ENCODE results near the gene JOSD1. TPM values are rescaled to one million over a fixed set of nuclear protein-coding genes. Genes with fewer than 3 reads are reported as not detected.

The JOSD1 gene
- total and polyA plus RNA-seq, 4 donors = 3.4 to 20.6 (median 14.7) TPM

- H3K9me3 ChIP-seq (ENCODE audit: control insufficient read depth in 4 of 4, low read length in 3 of 4) = no peaks in the 10 kb centered on the region
- peak overlapping the region; percentile 89 to 97 for H3K9ac ChIP-seq (ENCODE audit: low read depth in 1 of 2, low read length in 2 of 2)
- H3K36me3 ChIP-seq (ENCODE audit: control insufficient read depth in 4 of 4, insufficient read depth in 3 of 4, low read depth in 1 of 4, low read length in 3 of 4) = no peaks in the 10 kb centered on the region
- no peak for DNase-seq (ENCODE audit: low spot score)
- H3K27ac ChIP-seq (ENCODE audit: low read depth in 1 of 2, low read length in 2 of 2) = peak overlapping the region; percentile 90 to 98
- peak overlapping the region; percentile 65 to 83 (median 66) for H3K4me3 ChIP-seq (ENCODE audit: low read depth in 1 of 3, low read length in 3 of 3)
- H3K4me1 ChIP-seq (ENCODE audit: control insufficient read depth in 4 of 4, insufficient read depth in 4 of 4, low read length in 3 of 4) = peaks cover 8 to 45% (median 33%) of the 10 kb centered on the region in 4 donors
- no peak for TF ChIP-seq HNF4A (conservative IDR thresholded peaks at IDR 0.05)
- no peak for TF ChIP-seq GABPA (IDR thresholded peaks at IDR 0.05 in 1 of 2, conservative IDR thresholded peaks at IDR 0.05 in 1 of 2)
- TF ChIP-seq HNF4G (IDR thresholded peaks at IDR 0.05) = no peak
- TF ChIP-seq RXRA (IDR thresholded peaks at IDR 0.05) = no peak
- TF ChIP-seq RAD21 (IDR thresholded peaks at IDR 0.05) = no peak
- TF ChIP-seq FOXA2 (IDR thresholded peaks at IDR 0.05) = no peak
- no peak for TF ChIP-seq NR2F2 (IDR thresholded peaks at IDR 0.05)
- TF ChIP-seq REST (IDR thresholded peaks at IDR 0.05) = no peak
- H3K27me3 ChIP-seq (ENCODE audit: control insufficient read depth in 4 of 4, insufficient read depth in 4 of 4, low read length in 3 of 4) = no peaks in the 10 kb centered on the region
- under 1% methylated on average over 57 of the region's 57 CpGs for WGBS
These were observed 414 bp downstream of the JOSD1 start for GRCh38 chr22:38700270-38700788.

GRCh38 chr22:38699784-38700183 lies 959 bp downstream of the JOSD1 start:
- no peaks in the 10 kb centered on the region for H3K9me3 ChIP-seq (ENCODE audit: control insufficient read depth in 4 of 4, low read length in 3 of 4)
- peak overlapping the region; percentile 90 to 98 for H3K27ac ChIP-seq (ENCODE audit: low read depth in 1 of 2, low read length in 2 of 2)
- no peak for DNase-seq (ENCODE audit: low spot score)
- TF ChIP-seq REST (IDR thresholded peaks at IDR 0.05) = no peak
- TF ChIP-seq JUND (IDR thresholded peaks at IDR 0.05) = no peak
- no peak for TF ChIP-seq ATF3 (IDR thresholded peaks at IDR 0.05)
- no peak for TF ChIP-seq SP1 (IDR thresholded peaks at IDR 0.05)
- no peak for TF ChIP-seq YY1 (IDR thresholded peaks at IDR 0.05)
- no peak for TF ChIP-seq FOXA1 (IDR thresholded peaks at IDR 0.05)
- no peak for TF ChIP-seq GABPA (IDR thresholded peaks at IDR 0.05 in 1 of 2, conservative IDR thresholded peaks at IDR 0.05 in 1 of 2)
- no peak for TF ChIP-seq TAF1 (conservative IDR thresholded peaks at IDR 0.05)
- TF ChIP-seq ZBTB33 (IDR thresholded peaks at IDR 0.05) = no peak
- no peak for TF ChIP-seq RAD21 (IDR thresholded peaks at IDR 0.05)
- TF ChIP-seq RXRA (IDR thresholded peaks at IDR 0.05) = no peak
- TF ChIP-seq MAX (IDR thresholded peaks at IDR 0.05) = no peak
- no peak for TF ChIP-seq NR2F2 (IDR thresholded peaks at IDR 0.05)
- no peak for TF ChIP-seq HNF4G (IDR thresholded peaks at IDR 0.05)
- TF ChIP-seq FOXA2 (IDR thresholded peaks at IDR 0.05) = no peak
- no peak for TF ChIP-seq EGR1 (IDR thresholded peaks at IDR 0.05; ENCODE audit: low read depth in 2 of 2)
- 49% methylated on average over 6 of the region's 6 CpGs for WGBS
- peak overlapping the region; percentile 89 to 97 for H3K9ac ChIP-seq (ENCODE audit: low read depth in 1 of 2, low read length in 2 of 2)
- H3K4me1 ChIP-seq (ENCODE audit: control insufficient read depth in 4 of 4, insufficient read depth in 4 of 4, low read length in 3 of 4) = peaks cover 8 to 41% (median 32%) of the 10 kb centered on the region in 4 donors
- H3K27me3 ChIP-seq (ENCODE audit: control insufficient read depth in 4 of 4, insufficient read depth in 4 of 4, low read length in 3 of 4) = no peaks in the 10 kb centered on the region
- no peaks in the 10 kb centered on the region for H3K36me3 ChIP-seq (ENCODE audit: control insufficient read depth in 4 of 4, insufficient read depth in 3 of 4, low read depth in 1 of 4, low read length in 3 of 4)
- peak overlapping the region; percentile 65 to 83 (median 66) for H3K4me3 ChIP-seq (ENCODE audit: low read depth in 1 of 3, low read length in 3 of 3)

Measured in liver (tissue), 9 donors.